Spleen (tissue), 11 donors: Measurements from ENCODE around the gene BMP6. TPM values are rescaled to one million over a fixed set of nuclear protein-coding genes. Genes with fewer than 3 reads are reported as not detected.

Experiments
- DNase-seq: peaks from one replicate; pipeline ENCODE4 v3.0.0-alpha.2; 2020
- H3K27ac ChIP-seq, 8 donors: fragments of 200-600 bp; sonication (generic) in 7 of 8; 1 replicate in 4 of 8; 2 replicates in 4 of 8; pipeline versions ENCODE4 v1.5.0 to v1.8.0; 2016 to 2021; ENCODE audit warnings: inconsistent platforms in 4 of 8, mild to moderate bottlenecking in 4 of 8, moderate library complexity in 1 of 8
- H3K27me3 ChIP-seq, 7 donors: fragments of 200-600 bp; sonication (generic) in 6 of 7; replicated peaks in 1 of 7; 1 replicate in 4 of 7; 2 replicates in 3 of 7; pipeline versions ENCODE4 v1.5.0 to v1.8.0; 2016 to 2021; ENCODE audit warnings: inconsistent platforms in 3 of 7, mild to moderate bottlenecking in 1 of 7
- H3K36me3 ChIP-seq, 6 donors: fragments of 200-600 bp; sonication (generic) in 5 of 6; 1 replicate in 4 of 6; 2 replicates in 2 of 6; pipeline versions ENCODE4 v1.5.0 to v1.8.0; 2016 to 2021; ENCODE audit warnings: inconsistent platforms in 2 of 6
- H3K4me1 ChIP-seq, 6 donors: fragments of 200-600 bp; sonication (generic) in 5 of 6; 1 replicate in 3 of 6; 2 replicates in 3 of 6; pipeline versions ENCODE4 v1.5.0 to v1.8.0; 2016 to 2021; ENCODE audit warnings: inconsistent platforms in 3 of 6
- H3K4me3 ChIP-seq, 8 donors: fragments of 200-600 bp; sonication (generic) in 7 of 8; 1 replicate in 4 of 8; 2 replicates in 4 of 8; pipeline versions ENCODE4 v1.5.0 to v1.8.0; 2016 to 2021; ENCODE audit warnings: inconsistent platforms in 4 of 8, mild to moderate bottlenecking in 4 of 8, moderate library complexity in 2 of 8
- H3K9me3 ChIP-seq, 8 donors: fragments of 200-600 bp; sonication (generic) in 7 of 8; 1 replicate in 4 of 8; 2 replicates in 4 of 8; pipeline versions ENCODE4 v1.5.0 to v1.8.0; 2016 to 2021; ENCODE audit warnings: inconsistent platforms in 4 of 8
- POLR2A ChIP-seq, 3 donors: fragments of 450-650 bp; IDR thresholded peaks; one replicate each; pipeline ENCODE4 v1.5.1; 2017; ENCODE audit warnings: antibody characterized with exemption in 3 of 3, mild to moderate bottlenecking in 1 of 3
- POLR2AphosphoS5 ChIP-seq, 3 donors: sonication (generic); formaldehyde crosslinking; IDR thresholded peaks; one replicate each; pipeline ENCODE4 v1.5.1; 2017; ENCODE audit warnings: antibody characterized with exemption in 3 of 3
- WGBS, 5 donors: extraction: QIAGEN DNeasy Blood & Tissue Kit in 3 of 5; methylation state at CpG; one replicate each; pipeline versions ENCODE4 v1.1.5 to v1.1.7; 2013 to 2018; 5-methylcytosine and 5-hydroxymethylcytosine counted together
- intact Hi-C: fragments of 100-400 bp; cut with DNase I; formaldehyde crosslinking; loops from one replicate; pipeline ENCODE4 v1.15.0; 2023; ENCODE audit warnings: low total_unique reads
- polyA plus RNA-seq, 3 donors: library from polyadenylated mRNA; stranded (reverse); fragments of 200-250 nt; gene quantifications; one replicate each; pipeline ENCODE4 v1.2.1, GENCODE V29; 2013
- total RNA-seq, 7 donors: library from RNA; depleted of rRNA in 3 of 7; stranded (reverse); fragments of >200 nt in 3 of 7; fragmentation: NEBNext Ultra II Directional in 4 of 7; extraction: Animal tissue kit (Norgen Biotek cat#: 25700) in 4 of 7; gene quantifications; one replicate each; pipeline versions ENCODE4 v1.1.0 to v1.2.1, GENCODE V29; 2016 to 2021
- TF ChIP-seq, protein P1 (sequence below), 11 experiments: fragments of 200-600 bp in 7 of 11; fragments of 450-650 bp in 4 of 11; sonication (generic) in 4 of 11; IDR thresholded peaks in 8 of 11; conservative IDR thresholded peaks in 3 of 11; 1 replicate in 7 of 11; 2 replicates in 4 of 11; pipeline versions ENCODE4 v1.4.0 to v1.8.0; 2016 to 2021; ENCODE audit warnings: antibody characterized with exemption in 11 of 11, inconsistent platforms in 4 of 11, mild to moderate bottlenecking in 1 of 11
- donor health status: healthy with polysubstance abuse.
- donor health status: DM: no; HTN: no; CAD: no; lungs with moderate emphysema.
- donor health status: DM: no; HTN: no; CAD: no.
- donor health status: Bipolar disorder and iron deficiency.
- donor health status: healthy.
- donor health status: DM: no; HTN: no; CAD: no.
- donor health status: DM: yes; HTN: yes; CAD: no.

Gene BMP6
- total and polyA plus RNA-seq, 10 donors: 0.58 to 6.9 (median 4.8) TPM

DNA sequence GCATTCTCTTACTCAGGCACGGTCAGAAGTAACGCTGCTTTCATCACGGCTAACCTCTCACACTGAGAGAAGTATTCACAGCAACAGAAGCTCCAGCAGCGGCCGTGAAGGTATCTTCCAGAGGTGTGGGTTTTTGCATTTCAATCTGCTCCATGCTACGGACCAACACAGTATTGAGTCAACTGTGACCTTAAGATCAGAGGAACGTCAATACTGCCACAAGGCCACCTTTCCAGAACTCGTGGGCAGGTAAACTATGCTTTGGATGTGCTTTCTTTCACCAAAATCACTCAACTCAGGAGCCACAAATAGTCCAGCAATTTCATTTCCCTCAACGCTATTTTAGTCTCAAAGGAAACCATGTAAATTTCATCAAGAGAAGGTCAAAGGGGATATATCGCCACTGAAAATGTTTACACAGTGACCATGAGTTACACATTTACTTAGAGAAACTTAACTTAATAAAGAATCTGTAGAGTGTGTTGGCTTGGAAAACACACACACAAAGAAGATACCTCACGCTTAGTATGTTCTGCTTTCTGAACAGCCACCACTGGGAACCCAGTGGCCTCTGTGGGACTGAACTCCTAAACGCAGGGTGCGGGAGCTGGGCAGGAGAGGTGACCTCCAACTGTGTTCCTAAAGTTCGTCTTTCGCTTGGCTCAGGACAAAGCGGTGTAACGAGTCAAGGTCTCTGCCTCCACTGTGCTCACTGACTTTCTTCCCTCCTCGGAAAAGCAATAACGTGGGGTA lies 156.8 kb downstream of the BMP6 start:
- Histone ChIP-seq H3K4me1 (no peaks in the 10 kb centered on the region), H3K36me3 (peaks cover 13 to 88% (median 76%) of the 10 kb centered on the region in 6 donors), H3K4me3 (no peak overlapping the region), H3K27ac (no peak overlapping the region), H3K9me3 (no peaks in the 10 kb centered on the region), H3K27me3 (no peaks in the 10 kb centered on the region)
- intact Hi-C loops: no loop called here
- 91 to 95% (median 94%) methylated on average over 18 to 19 of the region's 19 CpGs for WGBS, 5 donors
- peak; percentile 29 for DNase-seq
- no peak for TF ChIP-seq POLR2A (IDR thresholded peaks at IDR 0.05)
- TF ChIP-seq, protein P1, sequence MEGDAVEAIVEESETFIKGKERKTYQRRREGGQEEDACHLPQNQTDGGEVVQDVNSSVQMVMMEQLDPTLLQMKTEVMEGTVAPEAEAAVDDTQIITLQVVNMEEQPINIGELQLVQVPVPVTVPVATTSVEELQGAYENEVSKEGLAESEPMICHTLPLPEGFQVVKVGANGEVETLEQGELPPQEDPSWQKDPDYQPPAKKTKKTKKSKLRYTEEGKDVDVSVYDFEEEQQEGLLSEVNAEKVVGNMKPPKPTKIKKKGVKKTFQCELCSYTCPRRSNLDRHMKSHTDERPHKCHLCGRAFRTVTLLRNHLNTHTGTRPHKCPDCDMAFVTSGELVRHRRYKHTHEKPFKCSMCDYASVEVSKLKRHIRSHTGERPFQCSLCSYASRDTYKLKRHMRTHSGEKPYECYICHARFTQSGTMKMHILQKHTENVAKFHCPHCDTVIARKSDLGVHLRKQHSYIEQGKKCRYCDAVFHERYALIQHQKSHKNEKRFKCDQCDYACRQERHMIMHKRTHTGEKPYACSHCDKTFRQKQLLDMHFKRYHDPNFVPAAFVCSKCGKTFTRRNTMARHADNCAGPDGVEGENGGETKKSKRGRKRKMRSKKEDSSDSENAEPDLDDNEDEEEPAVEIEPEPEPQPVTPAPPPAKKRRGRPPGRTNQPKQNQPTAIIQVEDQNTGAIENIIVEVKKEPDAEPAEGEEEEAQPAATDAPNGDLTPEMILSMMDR (IDR thresholded peaks at IDR 0.05 in 8 of 11, conservative IDR thresholded peaks at IDR 0.05 in 3 of 11): no peak
- TF ChIP-seq POLR2AphosphoS5 (IDR thresholded peaks at IDR 0.05): no peak

DNA sequence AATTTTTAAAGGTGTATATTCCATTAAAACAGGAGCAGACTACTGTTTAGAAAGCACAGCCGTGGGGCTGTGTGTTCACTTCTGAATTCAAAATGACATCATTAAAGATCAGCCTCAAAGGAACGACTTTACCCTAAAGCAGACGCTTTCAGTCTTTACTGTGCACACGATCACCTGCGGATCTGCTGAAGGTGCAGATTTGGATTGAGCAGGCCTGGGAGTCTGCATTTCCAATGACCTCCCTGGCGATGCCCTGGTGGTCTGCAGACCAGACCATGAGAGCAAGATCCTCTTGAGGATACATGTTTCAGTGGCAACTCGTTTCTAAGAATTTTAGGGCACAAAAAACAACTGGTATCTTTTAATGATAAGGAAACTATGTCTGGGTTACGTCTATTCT lies 157.5 kb downstream of the BMP6 start:
- TF ChIP-seq POLR2A (IDR thresholded peaks at IDR 0.05) (no peak), POLR2AphosphoS5 (IDR thresholded peaks at IDR 0.05) (no peak)
- TF ChIP-seq, protein P1 (IDR thresholded peaks at IDR 0.05 in 8 of 11, conservative IDR thresholded peaks at IDR 0.05 in 3 of 11): no peak
- Histone ChIP-seq H3K4me1 (no peaks in the 10 kb centered on the region), H3K27ac (no peak overlapping the region), H3K9me3 (no peaks in the 10 kb centered on the region), H3K4me3 (no peak overlapping the region), H3K36me3 (peaks cover 13 to 95% (median 83%) of the 10 kb centered on the region in 6 donors), H3K27me3 (no peaks in the 10 kb centered on the region)
- intact Hi-C loops: no loop called here
- 90 to 97% (median 96%) methylated on average over 8 of the region's 8 CpGs for WGBS, 5 donors
- DNase-seq: peak; percentile 25

DNA sequence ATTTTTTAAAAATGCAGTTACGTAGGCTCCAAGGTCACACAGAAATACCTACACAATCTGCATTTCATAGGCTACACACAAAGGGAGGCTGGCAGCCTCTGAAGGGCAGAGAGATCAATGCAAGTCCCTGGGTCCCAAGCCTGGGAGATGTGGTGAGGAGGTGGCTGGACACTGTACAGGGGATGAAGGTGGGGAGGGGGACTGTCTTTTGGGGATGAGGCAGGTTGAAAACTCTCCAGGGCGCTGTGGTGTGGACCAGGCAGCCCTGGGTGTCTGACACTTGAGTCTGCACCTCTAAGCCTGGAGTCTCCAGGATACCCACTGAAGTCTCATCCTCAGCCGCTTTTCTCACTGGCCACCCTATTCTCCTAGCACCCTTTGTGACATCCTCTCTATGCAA lies 160.2 kb downstream of the BMP6 start:
- Histone ChIP-seq H3K4me3 (no peak overlapping the region), H3K27ac (no peak overlapping the region), H3K27me3 (no peaks in the 10 kb centered on the region), H3K36me3 (peaks cover 13 to 100% (median 98%) of the 10 kb centered on the region in 6 donors), H3K9me3 (no peaks in the 10 kb centered on the region), H3K4me1 (no peaks in the 10 kb centered on the region)
- DNase-seq: peak; percentile 46
- TF ChIP-seq, protein P1 (IDR thresholded peaks at IDR 0.05 in 8 of 11, conservative IDR thresholded peaks at IDR 0.05 in 3 of 11): no peak
- no peak for TF ChIP-seq POLR2AphosphoS5 (IDR thresholded peaks at IDR 0.05)
- no peak for TF ChIP-seq POLR2A (IDR thresholded peaks at IDR 0.05)
- intact Hi-C loops: no loop called here
- 87 to 98% (median 93%) methylated on average over 3 of the region's 3 CpGs for WGBS, 5 donors

DNA sequence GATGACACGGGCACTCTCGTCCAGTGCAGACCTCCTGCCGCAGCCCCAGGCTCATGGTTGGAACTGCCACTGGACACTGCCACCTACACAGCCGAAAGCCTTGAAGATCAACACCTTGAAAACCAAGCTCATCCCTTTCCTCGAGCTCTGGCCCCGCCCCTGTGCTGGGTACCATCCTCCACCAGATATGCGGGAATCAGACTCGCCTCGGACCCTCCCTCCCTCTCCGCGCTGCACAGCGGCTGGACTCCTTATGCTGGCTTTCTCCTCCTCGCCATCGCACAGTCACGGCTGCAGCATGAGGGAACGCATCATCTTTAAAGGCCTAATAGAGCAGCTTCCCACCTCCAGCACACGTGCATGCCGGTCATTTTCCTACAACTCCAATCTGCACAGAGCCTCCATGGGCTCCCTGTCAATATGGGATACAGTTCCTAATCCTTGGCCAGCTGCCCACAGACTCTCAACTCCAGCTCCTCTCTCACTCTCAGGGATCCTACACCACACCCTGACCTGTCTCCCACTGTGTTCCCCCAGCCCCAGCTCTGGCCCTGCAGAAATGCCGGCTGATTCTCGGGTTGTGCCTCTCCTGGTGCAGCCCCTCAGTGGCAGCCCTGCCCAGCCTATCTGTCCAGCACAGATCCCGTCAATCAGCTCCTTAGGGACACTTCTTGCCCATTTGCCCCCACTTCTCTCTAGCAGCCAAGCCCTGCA lies 161.5 kb downstream of the BMP6 start:
- 94 to 96% (median 95%) methylated on average over 21 of the region's 21 CpGs for WGBS, 5 donors
- Histone ChIP-seq H3K36me3 (peaks cover 13 to 100% (median 98%) of the 10 kb centered on the region in 6 donors), H3K9me3 (no peaks in the 10 kb centered on the region), H3K4me1 (no peaks in the 10 kb centered on the region), H3K27me3 (no peaks in the 10 kb centered on the region), H3K27ac (no peak overlapping the region), H3K4me3 (no peak overlapping the region)
- intact Hi-C loops: no loop called here
- peak; percentile 64 for DNase-seq
- peak in 2 of 3 donors; percentile 42 to 47 for TF ChIP-seq POLR2AphosphoS5 (IDR thresholded peaks at IDR 0.05)
- TF ChIP-seq, protein P1 (IDR thresholded peaks at IDR 0.05 in 8 of 11, conservative IDR thresholded peaks at IDR 0.05 in 3 of 11): no peak
- no peak for TF ChIP-seq POLR2A (IDR thresholded peaks at IDR 0.05)
